ENCODE measurements around the gene ASTN2.

The ASTN2 gene

DNA sequence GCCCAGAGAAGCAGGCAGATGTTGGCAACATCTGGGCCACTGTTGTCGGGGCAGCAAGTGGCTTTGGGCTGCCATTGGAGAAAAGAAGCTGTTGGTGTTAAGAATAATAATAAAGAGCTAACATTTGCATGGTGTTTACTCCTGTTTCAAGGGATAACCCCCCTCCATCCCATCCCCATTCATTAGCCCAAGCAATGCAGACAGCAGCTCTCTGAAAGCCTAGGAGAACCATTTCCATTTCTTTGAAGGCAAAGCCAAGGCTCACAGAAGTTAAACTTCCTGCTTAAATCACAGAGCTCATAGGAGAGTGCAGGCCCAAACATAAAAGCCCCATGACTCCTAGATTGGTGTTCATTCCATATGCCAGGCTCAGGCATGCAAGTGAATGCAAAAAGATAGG lies 175.4 kb downstream of the ASTN2 start:
- DNase-seq: no peak

DNA sequence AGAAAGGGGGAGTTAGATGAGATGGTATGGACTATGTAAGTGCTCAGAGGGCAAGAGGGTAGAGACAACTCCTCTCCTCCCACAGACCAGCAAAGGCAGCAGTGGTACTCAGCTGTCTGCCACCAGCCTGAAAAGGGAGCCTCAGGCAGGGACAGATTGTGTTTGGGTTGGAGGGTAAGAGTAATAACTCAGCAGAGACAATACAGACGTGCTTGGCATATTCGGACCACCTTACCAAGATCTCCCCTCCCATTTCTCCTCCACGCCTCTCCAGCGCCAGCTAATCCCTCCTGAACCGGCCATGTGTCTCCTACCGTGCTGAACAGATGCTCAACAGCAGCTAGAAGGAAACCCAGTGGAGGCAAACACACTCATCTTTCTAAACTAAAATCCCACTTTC lies 180.8 kb downstream of the ASTN2 start:
- DNase-seq: no peak

- DNase-seq: no peak
Observed at GRCh38 chr9:117233016-117233415, 181.8 kb downstream of the ASTN2 start.

- DNase-seq: no peak
Observed at GRCh38 chr9:117232281-117232680, 182.6 kb downstream of the ASTN2 start.

DNA sequence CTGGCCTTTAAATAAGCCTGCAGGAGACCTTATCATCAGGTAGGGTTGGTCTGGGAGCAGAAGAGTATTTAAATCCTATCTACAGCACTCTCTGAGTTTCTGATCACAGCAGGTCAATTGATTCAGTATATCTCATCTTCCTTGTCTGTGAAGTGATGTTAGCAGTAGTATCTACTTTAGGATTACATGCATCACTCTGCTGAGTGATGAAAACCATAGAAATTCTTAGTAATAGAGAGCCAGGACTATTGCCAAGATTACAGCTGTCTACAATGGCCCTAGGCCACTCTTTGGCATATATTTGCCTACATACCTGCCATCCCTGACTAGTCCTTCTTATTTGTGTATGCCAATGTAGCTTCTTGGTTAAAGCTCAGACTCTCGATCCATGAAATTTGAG lies 183.8 kb downstream of the ASTN2 start:
- no peak for DNase-seq

- DNase-seq: no peak
Observed at GRCh38 chr9:117224695-117225094, 190.2 kb downstream of the ASTN2 start.

DNA sequence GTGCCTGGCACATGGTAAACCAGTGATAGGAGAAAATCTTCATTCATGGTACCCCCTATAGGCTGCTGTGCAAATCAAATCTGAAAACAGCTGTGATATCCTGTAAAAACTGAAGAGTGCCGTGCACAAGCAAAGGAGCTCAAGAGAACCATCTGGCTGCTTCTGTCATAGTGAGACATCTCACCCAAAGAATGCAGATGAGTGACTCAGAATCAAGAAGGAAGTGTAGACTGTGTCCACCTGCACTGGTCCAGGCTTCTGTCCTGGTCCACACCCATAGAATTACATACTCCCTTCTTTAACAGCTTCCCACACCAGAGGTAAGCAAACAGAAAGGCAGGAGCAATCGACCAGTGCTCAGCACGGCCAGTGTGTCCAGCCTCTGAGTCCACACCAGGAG lies 195.9 kb downstream of the ASTN2 start:
- DNase-seq: no peak

- DNase-seq: no peak
Observed at GRCh38 chr9:117214416-117214815, 200.4 kb downstream of the ASTN2 start.

- DNase-seq: no peak
Observed at GRCh38 chr9:117211280-117211679, 203.6 kb downstream of the ASTN2 start.

GRCh38 chr9:117205806-117206205 lies 209.1 kb downstream of the ASTN2 start:
- no peak for DNase-seq

GRCh38 chr9:117204971-117205370 lies 209.9 kb downstream of the ASTN2 start:
- DNase-seq: no peak

DNA sequence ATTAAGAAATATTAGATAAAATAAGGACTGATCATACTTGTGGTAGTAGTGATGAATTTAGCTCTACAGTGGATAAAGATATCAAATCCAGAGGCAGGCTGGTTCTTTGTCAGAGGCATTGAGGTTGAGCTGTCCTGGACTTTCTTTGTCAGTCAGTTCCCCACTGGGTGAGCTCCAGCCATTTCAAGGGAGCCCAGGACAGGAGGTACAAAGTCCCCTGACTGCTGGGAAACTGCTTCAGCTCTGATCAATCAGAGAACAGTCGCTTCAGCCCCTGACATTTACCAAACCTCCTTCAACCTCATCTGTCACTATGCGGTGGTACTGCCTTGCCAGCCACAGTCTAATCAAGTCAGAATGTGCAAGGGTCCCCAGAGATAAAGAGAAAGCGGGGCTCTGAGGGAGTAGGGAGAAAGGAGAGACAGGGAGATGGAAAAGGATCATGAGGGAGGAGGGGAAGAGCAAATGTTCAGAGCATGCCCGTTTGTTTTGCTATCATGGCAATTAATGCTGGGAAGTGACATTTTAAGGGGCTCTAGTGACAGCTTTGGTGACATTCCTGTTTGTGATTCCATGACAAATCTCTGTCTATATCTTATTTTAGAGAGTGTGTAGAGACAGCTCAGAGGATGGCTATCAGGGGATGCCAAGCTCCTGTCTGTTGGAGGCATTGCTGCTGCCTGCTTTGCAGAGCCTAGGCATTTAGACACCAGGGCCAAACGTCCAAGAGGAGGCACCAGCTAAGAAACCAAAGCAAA lies 223.2 kb downstream of the ASTN2 start:
- no peak for DNase-seq

- no peak for DNase-seq
Observed at GRCh38 chr9:117189121-117189520, 225.7 kb downstream of the ASTN2 start.

- no peak for DNase-seq
Observed at GRCh38 chr9:117188394-117188793, 226.5 kb downstream of the ASTN2 start.

GRCh38 chr9:117187498-117187897 lies 227.4 kb downstream of the ASTN2 start:
- DNase-seq: no peak

DNA sequence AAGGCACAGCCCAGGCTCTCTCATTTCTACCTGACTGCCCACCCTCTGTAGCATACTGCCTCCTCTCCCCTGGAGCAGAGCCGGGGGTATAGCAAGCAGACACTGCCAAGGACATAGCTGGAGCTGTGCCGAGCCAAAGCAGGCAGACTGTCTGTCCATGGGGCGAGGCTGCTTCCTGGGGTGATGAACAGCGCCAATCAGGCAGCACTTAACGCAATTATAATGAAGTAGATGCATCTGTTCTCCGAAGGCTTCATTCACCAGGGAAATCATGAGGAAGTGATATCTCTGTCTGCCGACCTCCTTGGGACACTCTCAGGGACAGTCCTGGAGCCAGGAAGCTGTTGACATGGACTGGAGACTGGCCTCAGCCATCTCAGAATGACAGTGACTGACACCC lies 230.7 kb downstream of the ASTN2 start:
- no peak for DNase-seq

DNA sequence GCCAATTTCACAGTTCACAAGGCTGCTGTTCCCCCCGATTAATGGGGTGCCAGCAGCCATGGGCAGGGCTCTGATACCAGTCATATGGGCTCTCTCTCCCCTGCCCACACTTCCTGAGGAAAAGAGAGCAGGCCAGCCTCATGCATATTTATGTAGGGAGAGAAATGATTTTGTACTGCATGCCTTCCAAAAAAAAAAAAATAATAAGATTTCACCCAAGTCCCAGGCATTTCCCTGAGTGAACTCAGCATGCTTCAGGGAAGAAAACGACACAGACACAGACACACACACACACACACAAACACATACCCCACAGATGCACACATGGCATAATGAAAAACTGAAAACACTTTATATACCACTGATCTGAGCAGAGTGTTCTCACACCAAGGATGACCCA lies 232.8 kb downstream of the ASTN2 start:
- DNase-seq: no peak

GRCh38 chr9:117180896-117181445 lies 233.9 kb downstream of the ASTN2 start:
- no peak for DNase-seq

DNA sequence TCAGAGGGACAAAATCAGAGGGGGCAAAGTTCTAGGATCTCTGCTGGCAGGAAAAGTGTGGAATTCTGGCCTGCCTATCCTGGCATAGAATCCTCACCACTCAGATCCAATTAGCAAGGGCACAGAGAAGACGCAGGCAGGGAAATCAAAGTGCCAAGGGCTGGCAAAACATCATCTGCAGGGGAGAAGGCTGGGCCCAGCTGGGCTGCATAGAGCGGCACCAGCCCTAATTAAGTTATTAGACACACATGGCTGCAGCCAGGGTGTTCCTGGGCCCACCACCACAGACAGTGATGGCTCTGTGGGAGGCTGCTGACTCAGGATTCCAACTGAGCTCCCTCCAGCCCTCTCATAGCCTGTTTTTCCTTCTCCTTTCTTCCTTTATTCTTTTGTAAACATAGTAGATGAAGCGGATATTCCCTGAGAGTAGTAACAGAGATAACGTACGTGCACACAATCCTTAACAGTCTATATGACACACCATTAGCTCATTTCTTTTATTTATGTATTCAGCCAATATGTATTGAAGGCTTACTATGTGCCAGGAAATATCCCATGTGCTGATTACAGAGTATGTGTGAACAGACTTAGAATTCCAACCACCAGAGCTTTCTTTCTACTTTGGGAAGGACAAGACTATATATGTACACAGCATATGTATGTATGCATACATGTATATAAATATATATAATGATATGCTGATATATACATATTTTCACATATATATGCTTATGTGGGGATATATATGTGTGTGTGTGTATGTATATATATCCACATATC lies 236.1 kb downstream of the ASTN2 start:
- DNase-seq: no peak

DNA sequence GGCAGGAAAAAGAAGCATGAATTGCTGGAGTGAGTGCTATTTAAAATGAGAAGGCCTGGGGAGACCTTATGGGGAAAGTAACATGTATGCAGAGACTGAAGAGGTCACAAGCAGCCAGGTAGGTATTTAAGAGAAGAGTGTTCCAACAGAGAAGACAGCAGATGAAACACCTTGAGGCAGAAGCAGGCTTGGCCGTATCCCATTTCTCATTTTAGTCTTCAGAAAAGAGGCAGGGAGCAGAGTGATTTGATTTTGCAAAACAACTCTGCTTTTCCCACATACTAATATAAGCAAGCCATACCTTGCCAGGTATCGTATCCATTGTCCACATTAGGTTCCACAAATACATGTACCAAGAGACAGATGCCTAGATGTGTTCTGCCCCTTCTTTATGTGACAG lies 244.3 kb downstream of the ASTN2 start:
- DNase-seq: no peak

DNA sequence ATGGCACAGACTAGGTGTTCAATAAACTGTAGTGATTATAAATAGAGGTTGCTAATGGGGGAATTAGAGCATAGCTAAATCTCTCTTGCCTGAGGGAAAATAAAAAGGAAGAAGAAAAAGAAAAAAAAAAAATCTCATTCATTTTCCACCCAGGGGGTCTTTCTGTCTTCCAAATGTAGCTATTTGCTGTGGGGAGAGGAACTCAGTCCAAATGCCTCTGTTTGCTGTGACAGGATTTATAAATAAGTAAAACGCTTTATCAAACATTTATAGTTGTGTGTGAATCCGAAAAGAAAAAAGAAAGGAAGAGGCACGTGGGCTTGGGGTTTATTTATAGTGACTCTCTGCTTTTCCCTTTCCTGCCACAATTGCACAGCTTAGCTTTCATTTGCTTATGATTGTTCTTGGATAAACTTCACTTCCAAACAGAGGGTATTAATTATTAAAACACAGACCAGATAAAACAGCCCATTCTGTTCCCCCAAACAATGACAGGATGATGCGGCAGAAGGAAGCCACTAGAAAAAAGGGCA lies 245.7 kb downstream of the ASTN2 start:
- DNase-seq: no peak

GRCh38 chr9:117164512-117164911 lies 250.3 kb downstream of the ASTN2 start:
- no peak for DNase-seq

- DNase-seq: peak in 1 of 4 experiments; percentile 5
Observed at GRCh38 chr9:117160254-117160653, 254.6 kb downstream of the ASTN2 start.

Measured in suppressor macrophage (primary cell).